Embryonic facial prominence (tissue), 1 donor: Measurements from ENCODE around the gene GPR45.
A peak's percentile ranks its signal among the peaks of the same experiment; 100 is the strongest.

Experiments
- DNase-seq: peaks from one replicate; pipeline ENCODE4 v3.0.0-alpha.2; 2016; ENCODE audit errors: extremely low spot score

Gene GPR45

GRCh38 chr2:105254531-105255210 lies 13.1 kb downstream of the GPR45 start:
- no peak for DNase-seq

GRCh38 chr2:105255979-105256378 lies 14.4 kb downstream of the GPR45 start:
- no peak for DNase-seq

GRCh38 chr2:105256431-105257047 lies 15.0 kb downstream of the GPR45 start:
- no peak for DNase-seq

- DNase-seq: no peak
Observed at GRCh38 chr2:105257981-105258380, 16.4 kb downstream of the GPR45 start.

GRCh38 chr2:105258835-105259350 lies 17.4 kb downstream of the GPR45 start:
- no peak for DNase-seq

GRCh38 chr2:105261061-105261460 lies 19.5 kb downstream of the GPR45 start:
- DNase-seq: peak; percentile 36

- no peak for DNase-seq
Observed at GRCh38 chr2:105262651-105263091, 21.1 kb downstream of the GPR45 start.

GRCh38 chr2:105269426-105269825 lies 27.9 kb downstream of the GPR45 start:
- no peak for DNase-seq

GRCh38 chr2:105271393-105272045 lies 30.0 kb downstream of the GPR45 start:
- no peak for DNase-seq

GRCh38 chr2:105272176-105272575 lies 30.6 kb downstream of the GPR45 start:
- DNase-seq: no peak

GRCh38 chr2:105274046-105274445 lies 32.5 kb downstream of the GPR45 start:
- no peak for DNase-seq

- DNase-seq: no peak
Observed at GRCh38 chr2:105278654-105279053, 37.1 kb downstream of the GPR45 start.

GRCh38 chr2:105279126-105279525 lies 37.6 kb downstream of the GPR45 start:
- no peak for DNase-seq

- DNase-seq: no peak
Observed at GRCh38 chr2:105280281-105280680, 38.7 kb downstream of the GPR45 start.

- DNase-seq: no peak
Observed at GRCh38 chr2:105283532-105283931, 42.0 kb downstream of the GPR45 start.

GRCh38 chr2:105287692-105288091 lies 46.1 kb downstream of the GPR45 start:
- DNase-seq: no peak

GRCh38 chr2:105288133-105288532 lies 46.6 kb downstream of the GPR45 start:
- no peak for DNase-seq

GRCh38 chr2:105290981-105291660 lies 49.6 kb downstream of the GPR45 start:
- no peak for DNase-seq

GRCh38 chr2:105291981-105292380 lies 50.4 kb downstream of the GPR45 start:
- DNase-seq: no peak
